K562 (cell line): ENCODE results near the gene FANCC. TPM values are rescaled to one million over a fixed set of nuclear protein-coding genes. Genes with fewer than 3 reads are reported as not detected.

Experiments
- ATAC-seq: fragments of 200-7000 bp; cut with Tn5 transposase; 3 replicates; pipeline ENCODE4 v1.9.1; 2020; ENCODE audit warnings: moderate library complexity
- BruUV-seq: library from RNA; stranded (reverse); fragments of 400-500 nt; replicated peaks from 2 replicates; lab custom pipeline; 2021; lab: Mats Ljungman, UMichigan
- CTCF ChIA-PET: fragments of 300-600 bp; formaldehyde crosslinking; extraction: SDS; loops from one replicate; lab custom pipeline; 2021; ENCODE audit warnings: low intra/inter-chr PET ratio; lab: Yijun Ruan, JAX
- POLR2A ChIA-PET: fragments of 300-600, 350-650 bp; sonication (Branson Sonifier 250); formaldehyde crosslinking; extraction: SDS; loops from one replicate; lab custom pipeline; 2021; ENCODE audit warnings: antibody characterized with exemption, inconsistent platforms; lab: Yijun Ruan, JAX
- DNase-seq, 4 experiments: peaks; one replicate each; pipeline versions ENCODE4 v3.0.0 to v3.0.0-alpha.2; 2011 to 2018; ENCODE audit warnings: low spot score in 3 of 4, mixed read lengths in 3 of 4; ENCODE audit errors: extremely low read depth in 1 of 4
- FAIRE-seq: peaks from 2 replicates; lab custom pipeline; 2011; peaks lifted over from hg19 to GRCh38; lab: Jason Lieb, UNC
- H2AFZ ChIP-seq: 2 replicates; pipeline ENCODE4 v1.6.0; 2011; ENCODE audit warnings: low read depth, low read length, control low read depth, inconsistent platforms
- H3K27ac ChIP-seq: fragments of 200-600 bp; 3 replicates; pipeline ENCODE4 v1.8.0; 2011; ENCODE audit warnings: low read depth, mild to moderate bottlenecking, control low read depth, inconsistent platforms, low read length, moderate library complexity, mixed read lengths; ENCODE audit errors: extremely low read depth
- H3K27me3 ChIP-seq, 2 experiments: fragments of 300-600 bp in 1 of 2; 2 replicates in 1 of 2; 3 replicates in 1 of 2; pipeline versions ENCODE4 v1.6.0 to v1.8.0; 2011; ENCODE audit warnings: inconsistent platforms in 2 of 2, low read length in 2 of 2, mild to moderate bottlenecking in 1 of 2, mixed read lengths in 1 of 2, moderate library complexity in 1 of 2; ENCODE audit not compliant: control insufficient read depth in 2 of 2, insufficient read depth in 2 of 2
- H3K36me3 ChIP-seq: fragments of 300-600 bp; 3 replicates; pipeline ENCODE4 v1.8.0; 2011; ENCODE audit warnings: mild to moderate bottlenecking, low read length, inconsistent platforms; ENCODE audit not compliant: control insufficient read depth, insufficient read depth
- H3K4me1 ChIP-seq, 2 experiments: fragments of 200-600 bp in 1 of 2; replicated peaks in 1 of 2; 2 replicates in 1 of 2; 3 replicates in 1 of 2; pipeline versions ENCODE4 v1.5.1 to v1.8.0; 2011; ENCODE audit warnings: inconsistent platforms in 2 of 2, low read length in 2 of 2, mild to moderate bottlenecking in 1 of 2, mixed read lengths in 1 of 2, moderate library complexity in 1 of 2; ENCODE audit not compliant: control insufficient read depth in 2 of 2, insufficient read depth in 2 of 2
- H3K4me2 ChIP-seq: 2 replicates; pipeline ENCODE4 v1.6.1; 2011; ENCODE audit warnings: low read length, control low read depth, inconsistent platforms, mixed read lengths; ENCODE audit not compliant: insufficient read depth
- H3K4me3 ChIP-seq: fragments of 200-600 bp; sonication (generic), shearing (Covaris generic); 2 replicates; pipeline ENCODE4 v1.5.1; 2016; ENCODE audit warnings: control low read depth, inconsistent platforms
- H3K79me2 ChIP-seq: fragments of 200-600 bp; 3 replicates; pipeline ENCODE4 v1.8.0; 2011; ENCODE audit warnings: low read length, inconsistent platforms; ENCODE audit not compliant: control insufficient read depth, insufficient read depth
- H3K9ac ChIP-seq, 2 experiments: 2 replicates each; pipeline versions ENCODE4 v1.6.0 to v1.6.1; 2011; ENCODE audit warnings: low read depth in 2 of 2, low read length in 2 of 2, control low read depth in 1 of 2, inconsistent platforms in 1 of 2, mild to moderate bottlenecking in 1 of 2, mixed read lengths in 1 of 2; ENCODE audit not compliant: insufficient read depth in 1 of 2
- H3K9me1 ChIP-seq: one replicate; pipeline ENCODE4 v1.6.0; 2011; ENCODE audit warnings: inconsistent platforms, mild to moderate bottlenecking, low read length, moderate library complexity; ENCODE audit not compliant: control insufficient read depth, insufficient read depth
- H3K9me3 ChIP-seq: replicated peaks from 2 replicates; pipeline ENCODE4 v1.5.1; 2011; ENCODE audit warnings: low read depth, low read length, inconsistent platforms; ENCODE audit not compliant: control insufficient read depth, insufficient read depth
- H4K20me1 ChIP-seq: replicated peaks from 2 replicates; pipeline ENCODE4 v1.6.1; 2011; ENCODE audit warnings: low read length, inconsistent platforms, mixed read lengths; ENCODE audit not compliant: control insufficient read depth, insufficient read depth
- E4F1 ChIP-seq: fragments of 250-450 bp; sonication (Bioruptor Pico); IDR thresholded peaks from 2 replicates; pipeline ENCODE4 v1.5.0; 2021; ENCODE audit warnings: mild to moderate bottlenecking, borderline replicate concordance
- GMEB1 ChIP-seq: fragments of 250-450 bp; sonication (Bioruptor Pico); IDR thresholded peaks from 2 replicates; pipeline ENCODE4 v1.4.0; 2020; ENCODE audit warnings: mild to moderate bottlenecking
- KLF13 ChIP-seq: fragments of 450-650 bp; IDR thresholded peaks from 2 replicates; pipeline ENCODE4 v1.6.1; 2016; ENCODE audit warnings: missing genetic modification characterization, low read depth, mild to moderate bottlenecking, missing compliant biosample characterization, moderate library complexity, borderline replicate concordance
- MAFF ChIP-seq: IDR thresholded peaks from 2 replicates; pipeline ENCODE4 v1.6.1; 2012; ENCODE audit warnings: low read length, improper control_type of control experiment
- MCM5 ChIP-seq: fragments of 450-650 bp; IDR thresholded peaks from 2 replicates; pipeline ENCODE4 v1.6.1; 2016; ENCODE audit warnings: low read depth
- MTA3 ChIP-seq: fragments of 450-650 bp; formaldehyde crosslinking; IDR thresholded peaks from 2 replicates; pipeline ENCODE4 v1.6.1; 2017; ENCODE audit warnings: mild to moderate bottlenecking, borderline replicate concordance
- ZNF830 ChIP-seq: fragments of 250-450 bp; sonication (Bioruptor Pico); IDR thresholded peaks from 2 replicates; pipeline ENCODE4 v1.5.0; 2021; ENCODE audit warnings: mild to moderate bottlenecking
- WGBS: fragments of 100-300 bp; shearing (Covaris generic); methylation state at CpG from one replicate; pipeline ENCODE4 v1.1.6; 2016; ENCODE audit warnings: low coverage, mixed read lengths; ENCODE audit not compliant: insufficient coverage; ENCODE audit errors: missing lambda C conversion rate; 5-methylcytosine and 5-hydroxymethylcytosine counted together
- in situ Hi-C: fragments of 300-500 bp; cut with MboI; formaldehyde crosslinking; loops from 4 replicates; pipeline ENCODE4 v1.15.0; 2018; ENCODE audit warnings: inconsistent platforms, mixed read lengths
- intact Hi-C: fragments of 100-400 bp; cut with micrococcal nuclease; formaldehyde crosslinking; loops from 2 replicates; pipeline ENCODE4 v1.14.2; 2022
- polyA plus RNA-seq, 8 experiments: library from polyadenylated mRNA; depleted of rRNA in 4 of 8; stranded (reverse) in 5 of 8; unstranded in 3 of 8; fragments of >200 nt; fragmentation: Nextera tagmentation in 2 of 8; fragmentation: Illumina TruSeq in 1 of 8; extraction: Ambion mirVana in 2 of 8; extraction: Trizol in 1 of 8; gene quantifications; 2 replicates each; pipeline versions ENCODE4 v1.2.1 to v1.2.3, GENCODE V29; 2011 to 2014; ENCODE audit warnings: inconsistent platforms in 1 of 8, missing spikeins in 1 of 8
- total RNA-seq, 7 experiments: library from RNA; depleted of rRNA in 6 of 7; stranded (reverse); fragments of >200 nt in 6 of 7; fragmentation: Illumina TruSeq in 2 of 7; extraction: Trizol in 2 of 7; gene quantifications; 2 replicates each; pipeline versions ENCODE4 v1.2.1 to v1.2.3, GENCODE V29; 2011 to 2021; ENCODE audit warnings: low replicate concordance in 1 of 7

FANCC gene
- total and polyA plus RNA-seq, 9 of the 15 experiments (the other 6 are each of a cell fraction or from before 2014, with no cell fraction given) = 4.6 to 18.4 (median 14.2) TPM

- in situ Hi-C loops = no loop called here
Measured at GRCh38 chr9:95067897-95068296, 249.6 kb downstream of the FANCC start.

DNA sequence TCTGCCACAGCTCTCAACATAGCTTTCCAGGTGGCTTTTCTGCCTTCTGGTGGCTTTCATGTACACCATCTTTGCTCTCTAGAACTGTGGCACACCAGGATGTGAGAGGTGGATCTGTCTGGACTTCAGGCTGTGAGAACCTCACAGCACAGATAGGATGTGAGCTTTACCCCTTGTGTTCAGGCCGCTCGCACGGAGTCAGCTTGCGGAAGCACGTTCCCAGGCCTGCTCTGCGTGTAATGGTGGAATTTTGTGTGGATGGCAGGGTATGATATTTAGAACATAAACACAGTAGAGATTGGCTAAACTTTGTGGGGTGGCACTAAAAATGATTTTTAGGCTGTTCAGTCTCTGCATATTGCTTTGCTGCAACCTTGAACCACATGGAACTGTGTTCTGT is 250.5 kb downstream of the FANCC start:
- no peak overlapping the region for H2AFZ ChIP-seq
- H3K27me3 ChIP-seq = no peaks in the 10 kb centered on the region
- H4K20me1 ChIP-seq = no peaks in the 10 kb centered on the region
- no peak overlapping the region for H3K4me2 ChIP-seq
- ChIA-PET POLR2A (interaction anchor here (0.5 to 1.8 kb wide), 4 partner anchors 9 to 842 kb away, joined by 3 read pairs; no protein-coding TSS in a partner anchor), CTCF (no interaction called here)
- in situ Hi-C loops = no loop called here
- no peak for ATAC-seq
- H3K27ac ChIP-seq = no peak overlapping the region
- BruUV-seq = no TSS peak
- WGBS = 95% methylated on average over 4 of the region's 6 CpGs
- peaks cover 12% of the 10 kb centered on the region; the same call in 2 of the 3 replicates for H3K36me3 ChIP-seq
- H3K9me1 ChIP-seq = no peaks in the 10 kb centered on the region
- H3K79me2 ChIP-seq = no peaks in the 10 kb centered on the region
- TF ChIP-seq GMEB1 (CRISPR knock-in tag) (no peak), MTA3 (no peak), MAFF (no peak), E4F1 (CRISPR knock-in tag) (no peak)
- intact Hi-C loops = no loop called here
- no peak overlapping the region for H3K9ac ChIP-seq
- H3K9me3 ChIP-seq = no peaks in the 10 kb centered on the region
- peaks cover 0 to 4% of the 10 kb centered on the region in 2 experiments; a peak in 1 of 5 replicates for H3K4me1 ChIP-seq
- no peak for DNase-seq
- no peak overlapping the region for H3K4me3 ChIP-seq
- FAIRE-seq = no peak

More at GRCh38 chr9:95067897-95068296, 249.6 kb downstream of the FANCC start:
- peaks cover 9% of the 10 kb centered on the region; the same call in 2 of the 3 replicates for H3K36me3 ChIP-seq
- CTCF ChIA-PET = no interaction called here
- H3K4me2 ChIP-seq = no peak overlapping the region
- peaks cover 0 to 4% of the 10 kb centered on the region in 2 experiments; a peak in 1 of 5 replicates for H3K4me1 ChIP-seq
- TF ChIP-seq ZNF830 (CRISPR knock-in tag) (no peak), MCM5 (no peak), KLF13 (tag) (no peak)
- no peak for ATAC-seq
- WGBS = 22% methylated on average over 2 of the region's 2 CpGs
- POLR2A ChIA-PET = interaction anchor here (0.6 to 1.8 kb wide), 3 partner anchors 10 to 273 kb away, joined by 3 to 4 read pairs (median 3); no protein-coding TSS in a partner anchor
- no peaks in the 10 kb centered on the region for H3K9me3 ChIP-seq
- DNase-seq = no peak
- H3K9me1 ChIP-seq = no peaks in the 10 kb centered on the region
- no peak overlapping the region for H2AFZ ChIP-seq
- H3K79me2 ChIP-seq = no peaks in the 10 kb centered on the region
- FAIRE-seq = no peak
- BruUV-seq = no TSS peak
- intact Hi-C loops = no loop called here
- no peak overlapping the region for H3K27ac ChIP-seq
- H4K20me1 ChIP-seq = 0 out of 2 replicates have a peak, but pooled peaks cover 2% of the 10 kb centered on the region
- H3K4me3 ChIP-seq = no peak overlapping the region
- no peaks in the 10 kb centered on the region for H3K27me3 ChIP-seq
- H3K9ac ChIP-seq = no peak overlapping the region
